Thoracic aorta endothelial cell (primary cell): ENCODE results near the gene CNTN1. TPM values are rescaled to one million over a fixed set of nuclear protein-coding genes. Genes with fewer than 3 reads are reported as not detected.

ENCODE experiments used
- total RNA-seq: library from RNA; depleted of rRNA; stranded (reverse); fragments of >200 nt; gene quantifications from 2 replicates; pipeline ENCODE4 v1.2.3, GENCODE V29; 2012

The CNTN1 gene
- 0.13 and 0.43 TPM in 2 replicates for total RNA-seq

GRCh38 chr12:40691913-40692764 lies at the start of gene CNTN1:
CNTN1 (plus strand) TSS chr12:40692439.

